Prostate gland (tissue), 2 donors: Measurements from ENCODE around the gene SLC35D3.

Experiments used
- POLR2A ChIP-seq: fragments of 450-650 bp; IDR thresholded peaks from one replicate; pipeline ENCODE4 v1.6.1; 2016; ENCODE audit warnings: antibody characterized with exemption, mild to moderate bottlenecking
- TF ChIP-seq, protein P1 (sequence below), 4 experiments: fragments of 200-600 bp in 2 of 4; fragments of 450-650 bp in 2 of 4; sonication (generic) in 2 of 4; IDR thresholded peaks; 1 replicate in 3 of 4; 2 replicates in 1 of 4; pipeline ENCODE4 v1.5.1; 2016 to 2019; ENCODE audit warnings: antibody characterized with exemption in 4 of 4, mild to moderate bottlenecking in 2 of 4, moderate library complexity in 2 of 4

DNA sequence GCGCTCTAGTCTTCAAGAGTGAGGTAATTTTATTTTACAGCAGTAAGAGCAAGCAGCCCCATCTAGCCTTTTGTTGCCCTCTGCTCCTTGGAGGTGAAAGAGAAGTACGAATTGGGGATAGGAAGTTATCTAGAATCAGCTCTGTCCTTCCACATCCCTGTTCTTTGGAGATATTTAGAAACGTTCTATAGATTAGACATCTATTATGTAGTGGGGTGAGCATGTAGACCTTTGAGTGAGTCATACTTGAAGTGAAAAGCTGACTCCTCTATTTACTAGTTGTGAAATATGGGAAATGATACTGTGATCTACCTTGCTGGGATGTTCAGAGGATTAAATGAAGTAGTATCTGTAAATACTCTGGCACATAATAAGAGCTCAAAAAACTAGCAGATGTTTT lies 36.0 kb upstream of the SLC35D3 start:
- TF ChIP-seq, protein P1, sequence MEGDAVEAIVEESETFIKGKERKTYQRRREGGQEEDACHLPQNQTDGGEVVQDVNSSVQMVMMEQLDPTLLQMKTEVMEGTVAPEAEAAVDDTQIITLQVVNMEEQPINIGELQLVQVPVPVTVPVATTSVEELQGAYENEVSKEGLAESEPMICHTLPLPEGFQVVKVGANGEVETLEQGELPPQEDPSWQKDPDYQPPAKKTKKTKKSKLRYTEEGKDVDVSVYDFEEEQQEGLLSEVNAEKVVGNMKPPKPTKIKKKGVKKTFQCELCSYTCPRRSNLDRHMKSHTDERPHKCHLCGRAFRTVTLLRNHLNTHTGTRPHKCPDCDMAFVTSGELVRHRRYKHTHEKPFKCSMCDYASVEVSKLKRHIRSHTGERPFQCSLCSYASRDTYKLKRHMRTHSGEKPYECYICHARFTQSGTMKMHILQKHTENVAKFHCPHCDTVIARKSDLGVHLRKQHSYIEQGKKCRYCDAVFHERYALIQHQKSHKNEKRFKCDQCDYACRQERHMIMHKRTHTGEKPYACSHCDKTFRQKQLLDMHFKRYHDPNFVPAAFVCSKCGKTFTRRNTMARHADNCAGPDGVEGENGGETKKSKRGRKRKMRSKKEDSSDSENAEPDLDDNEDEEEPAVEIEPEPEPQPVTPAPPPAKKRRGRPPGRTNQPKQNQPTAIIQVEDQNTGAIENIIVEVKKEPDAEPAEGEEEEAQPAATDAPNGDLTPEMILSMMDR (IDR thresholded peaks at IDR 0.05) = no peak
- TF ChIP-seq POLR2A = no peak
